DOHH2 (cell line): ENCODE data around the gene CPAMD8.

ENCODE experiments used
- H3F3A ChIP-seq: fragments of 200-600 bp; sonication (generic), shearing (Covaris generic); 2 replicates; pipeline ENCODE4 v1.6.0; 2016; ENCODE audit warnings: antibody characterized with exemption, mild to moderate bottlenecking; ENCODE audit not compliant: control insufficient read depth, insufficient read depth
- H3K27ac ChIP-seq: fragments of 200-600 bp; sonication (generic); 2 replicates; pipeline ENCODE4 v1.5.1; 2014; ENCODE audit warnings: low read depth, mild to moderate bottlenecking, low read length, moderate library complexity
- H3K27me3 ChIP-seq: fragments of 200-600 bp; sonication (generic); 2 replicates; pipeline ENCODE4 v1.6.1; 2014; ENCODE audit warnings: mild to moderate bottlenecking, low read length, mixed read lengths; ENCODE audit not compliant: control insufficient read depth
- H3K36me3 ChIP-seq: fragments of 200-600 bp; sonication (generic); 2 replicates; pipeline ENCODE4 v1.6.1; 2014; ENCODE audit warnings: mild to moderate bottlenecking, low read length, moderate library complexity, mixed read lengths; ENCODE audit not compliant: control insufficient read depth
- H3K4me1 ChIP-seq: fragments of 200-600 bp; sonication (generic); 2 replicates; pipeline ENCODE4 v1.6.1; 2014; ENCODE audit warnings: mild to moderate bottlenecking, low read length, mixed read lengths; ENCODE audit not compliant: control insufficient read depth
- H3K4me2 ChIP-seq: fragments of 200-600 bp; sonication (generic); 2 replicates; pipeline ENCODE4 v1.6.0; 2014; ENCODE audit warnings: mild to moderate bottlenecking, low read length, moderate library complexity
- H3K4me3 ChIP-seq: fragments of 200-600 bp; sonication (generic); 2 replicates; pipeline ENCODE4 v1.5.1; 2014; ENCODE audit warnings: mild to moderate bottlenecking, low read length, mixed read lengths
- H3K79me2 ChIP-seq: fragments of 200-600 bp; sonication (generic); 2 replicates; pipeline ENCODE4 v1.6.1; 2014; ENCODE audit warnings: mild to moderate bottlenecking, low read length, mixed read lengths; ENCODE audit not compliant: control insufficient read depth
- H3K9me2 ChIP-seq: fragments of 200-600 bp; sonication (generic); replicated peaks from 2 replicates; pipeline ENCODE4 v1.6.1; 2014; ENCODE audit warnings: mild to moderate bottlenecking, low read length, mixed read lengths; ENCODE audit not compliant: control insufficient read depth
- H3K9me3 ChIP-seq: fragments of 200-600 bp; sonication (generic); 2 replicates; pipeline ENCODE4 v1.6.1; 2014; ENCODE audit warnings: antibody characterized with exemption, low read length, mixed read lengths; ENCODE audit not compliant: control insufficient read depth, insufficient read depth
- H4K20me1 ChIP-seq: fragments of 200-600 bp; sonication (generic); 2 replicates; pipeline ENCODE4 v1.6.0; 2014; ENCODE audit warnings: low read depth, mild to moderate bottlenecking, antibody characterized with exemption, low read length, moderate library complexity; ENCODE audit not compliant: control insufficient read depth, insufficient read depth
- CTCF ChIP-seq: fragments of 200-600 bp; sonication (generic); IDR thresholded peaks from one replicate; pipeline ENCODE4 v1.5.1; 2014; ENCODE audit warnings: antibody characterized with exemption, mild to moderate bottlenecking, low read depth, low read length; ENCODE audit not compliant: poor library complexity, severe bottlenecking
- EZH2phosphoT487 ChIP-seq: fragments of 200-600 bp; sonication (generic); IDR thresholded peaks from 2 replicates; pipeline ENCODE4 v1.6.1; 2017; ENCODE audit warnings: borderline replicate concordance, mild to moderate bottlenecking, antibody characterized with exemption, low read length, moderate library complexity, mixed read lengths

CPAMD8 gene

GRCh38 chr19:16853066-16853465 is 173.5 kb downstream of the CPAMD8 start:
- Histone ChIP-seq H3K27ac (no peak overlapping the region), H3K4me3 (no peak overlapping the region), H3K27me3 (no peaks in the 10 kb centered on the region), H4K20me1 (no peaks in the 10 kb centered on the region), H3F3A (no peaks in the 10 kb centered on the region), H3K9me2 (no peaks in the 10 kb centered on the region), H3K79me2 (no peaks in the 10 kb centered on the region), H3K4me2 (no peak overlapping the region), H3K9me3 (no peaks in the 10 kb centered on the region), H3K4me1 (no peaks in the 10 kb centered on the region), H3K36me3 (peaks cover 64% of the 10 kb centered on the region)
- TF ChIP-seq CTCF: no peak

- TF ChIP-seq CTCF: no peak
- TF ChIP-seq EZH2phosphoT487: no peak
- H3K36me3 ChIP-seq: peaks cover 83% of the 10 kb centered on the region
- no peak overlapping the region for H3K4me3 ChIP-seq
- H3K27ac ChIP-seq: no peak overlapping the region
- H3K9me2 ChIP-seq: no peaks in the 10 kb centered on the region
- no peaks in the 10 kb centered on the region for H3K27me3 ChIP-seq
- H3K79me2 ChIP-seq: no peaks in the 10 kb centered on the region
- no peaks in the 10 kb centered on the region for H3K9me3 ChIP-seq
- no peaks in the 10 kb centered on the region for H4K20me1 ChIP-seq
- H3F3A ChIP-seq: no peaks in the 10 kb centered on the region
- H3K4me2 ChIP-seq: no peak overlapping the region
- H3K4me1 ChIP-seq: no peaks in the 10 kb centered on the region
Observed at GRCh38 chr19:16851031-16851712, 175.4 kb downstream of the CPAMD8 start.

- no peak overlapping the region for H3K4me2 ChIP-seq
- H4K20me1 ChIP-seq: no peaks in the 10 kb centered on the region
- H3K79me2 ChIP-seq: no peaks in the 10 kb centered on the region
- no peaks in the 10 kb centered on the region for H3K27me3 ChIP-seq
- H3K27ac ChIP-seq: no peak overlapping the region
- H3K4me1 ChIP-seq: no peaks in the 10 kb centered on the region
- no peaks in the 10 kb centered on the region for H3F3A ChIP-seq
- peaks cover 93% of the 10 kb centered on the region for H3K36me3 ChIP-seq
- no peak overlapping the region for H3K4me3 ChIP-seq
- H3K9me2 ChIP-seq: no peaks in the 10 kb centered on the region
- H3K9me3 ChIP-seq: no peaks in the 10 kb centered on the region
- TF ChIP-seq CTCF (no peak), EZH2phosphoT487 (no peak)
Observed at GRCh38 chr19:16850133-16850532, 176.5 kb downstream of the CPAMD8 start.
